Esophagus muscularis mucosa (tissue), 4 donors: Measurements from ENCODE around the gene COPS4.

Experiments used
- CTCF ChIP-seq, 3 experiments: fragments of 200-600 bp in 2 of 3; fragments of 450-650 bp in 1 of 3; sonication (generic) in 2 of 3; IDR thresholded peaks; one replicate each; pipeline ENCODE4 v1.5.1; 2017 to 2019; ENCODE audit warnings: antibody characterized with exemption in 3 of 3, mild to moderate bottlenecking in 2 of 3, moderate library complexity in 1 of 3
- EP300 ChIP-seq: sonication (generic); formaldehyde crosslinking; IDR thresholded peaks from one replicate; pipeline ENCODE4 v1.6.1; 2017; ENCODE audit warnings: antibody characterized with exemption
- POLR2A ChIP-seq: fragments of 450-650 bp; IDR thresholded peaks from one replicate; pipeline ENCODE4 v1.6.1; 2017; ENCODE audit warnings: antibody characterized with exemption, moderate library complexity, mild to moderate bottlenecking, low read depth
- POLR2AphosphoS5 ChIP-seq, 2 donors: sonication (generic); formaldehyde crosslinking; IDR thresholded peaks; one replicate each; pipeline ENCODE4 v1.6.1; 2017; ENCODE audit warnings: antibody characterized with exemption in 2 of 2

GRCh38 chr4:83104991-83105390 is 70.0 kb downstream of the COPS4 start:
- no peak for TF ChIP-seq CTCF (IDR thresholded peaks at IDR 0.05)
- no peak for TF ChIP-seq POLR2AphosphoS5 (IDR thresholded peaks at IDR 0.05)
- no peak for TF ChIP-seq POLR2A
- no peak for TF ChIP-seq EP300
